H1 (cell line): Measurements from ENCODE around the gene ST3GAL3. TPM values are rescaled to one million over a fixed set of nuclear protein-coding genes. Genes with fewer than 3 reads are reported as not detected.

Experiments used
- CTCF ChIA-PET: fragments of 300-600 bp; sonication (Branson Sonifier 250); formaldehyde crosslinking; loops from one replicate; lab custom pipeline; 2021; ENCODE audit not compliant: partially characterized antibody; lab: Charles Lee
- POLR2A ChIA-PET: fragments of 300-600 bp; sonication (Branson Sonifier 250); formaldehyde crosslinking; loops from one replicate; lab custom pipeline; 2021; ENCODE audit warnings: inconsistent platforms; ENCODE audit not compliant: partially characterized antibody; lab: Charles Lee
- DNase-seq, 2 experiments: peaks; one replicate each; pipeline versions ENCODE4 v3.0.0 to v3.0.0-alpha.2; 2010 to 2022; ENCODE audit warnings: low spot score in 2 of 2, low read depth in 1 of 2, mixed read lengths in 1 of 2
- FAIRE-seq: peaks from 2 replicates; lab custom pipeline; 2011; peaks lifted over from hg19 to GRCh38; lab: Jason Lieb, UNC
- H2AFZ ChIP-seq: 2 replicates; pipeline ENCODE4 v1.8.1; 2012; ENCODE audit warnings: low read length, inconsistent platforms
- H2AK5ac ChIP-seq: 2 replicates; pipeline ENCODE4 v1.6.1; 2013; ENCODE audit warnings: low read depth, low read length
- H2BK120ac ChIP-seq: replicated peaks from 2 replicates; pipeline ENCODE3; 2013; ENCODE audit warnings: low read depth, low read length, inconsistent platforms
- H2BK12ac ChIP-seq: 2 replicates; pipeline ENCODE4 v1.6.1; 2013; ENCODE audit warnings: low read depth, low read length
- H2BK15ac ChIP-seq: 2 replicates; pipeline ENCODE4 v1.6.1; 2013; ENCODE audit warnings: low read length
- H2BK20ac ChIP-seq: 2 replicates; pipeline ENCODE4 v1.6.1; 2013; ENCODE audit warnings: low read length
- H2BK5ac ChIP-seq: 2 replicates; pipeline ENCODE4 v1.6.1; 2013; ENCODE audit warnings: low read depth, low read length
- H3K14ac ChIP-seq: 2 replicates; pipeline ENCODE4 v1.6.1; 2013; ENCODE audit warnings: inconsistent platforms; ENCODE audit not compliant: insufficient read length
- H3K18ac ChIP-seq: 2 replicates; pipeline ENCODE4 v1.6.1; 2013; ENCODE audit warnings: low read length; ENCODE audit errors: extremely low read depth
- H3K23ac ChIP-seq: 2 replicates; pipeline ENCODE4 v1.6.1; 2013; ENCODE audit warnings: inconsistent platforms; ENCODE audit not compliant: insufficient read length
- H3K23me2 ChIP-seq: 2 replicates; pipeline ENCODE4 v1.6.1; 2013; ENCODE audit warnings: low read depth, low read length
- H3K27ac ChIP-seq: 2 replicates; pipeline ENCODE4 v1.6.1; 2011; ENCODE audit warnings: low read depth, low read length, inconsistent platforms
- H3K27me3 ChIP-seq, 4 experiments: replicated peaks in 1 of 4; 1 replicate in 1 of 4; 2 replicates in 3 of 4; pipeline versions ENCODE4 v1.6.1 to v1.8.1; 2011 to 2013; ENCODE audit warnings: low read length in 3 of 4, mild to moderate bottlenecking in 3 of 4, inconsistent platforms in 2 of 4, mixed read lengths in 2 of 4, moderate library complexity in 1 of 4; ENCODE audit not compliant: control insufficient read depth in 3 of 4, insufficient read depth in 3 of 4; ENCODE audit errors: extremely low read depth in 1 of 4
- H3K36me3 ChIP-seq, 4 experiments: 2 replicates each; pipeline versions ENCODE4 v1.6.1 to v1.8.1; 2011 to 2013; ENCODE audit warnings: mild to moderate bottlenecking in 4 of 4, low read length in 3 of 4, moderate library complexity in 2 of 4, control low read depth in 1 of 4, inconsistent platforms in 1 of 4; ENCODE audit not compliant: insufficient read depth in 4 of 4, control insufficient read depth in 2 of 4
- H3K4ac ChIP-seq: replicated peaks from 2 replicates; pipeline ENCODE3; 2013; ENCODE audit warnings: low read length, low read depth, mixed read lengths, inconsistent platforms; ENCODE audit not compliant: insufficient read length
- H3K4me1 ChIP-seq, 4 experiments: replicated peaks in 1 of 4; 1 replicate in 1 of 4; 2 replicates in 3 of 4; pipeline versions ENCODE4 v1.6.1 to v1.8.1; 2011 to 2013; ENCODE audit warnings: low read length in 3 of 4, inconsistent platforms in 2 of 4, mixed read lengths in 1 of 4; ENCODE audit not compliant: insufficient read depth in 4 of 4, control insufficient read depth in 3 of 4
- H3K4me2 ChIP-seq, 2 experiments: 2 replicates each; pipeline versions ENCODE4 v1.6.1 to v1.8.1; 2011 to 2013; ENCODE audit warnings: low read depth in 2 of 2, low read length in 2 of 2, control low read depth in 1 of 2, inconsistent platforms in 1 of 2, mild to moderate bottlenecking in 1 of 2; ENCODE audit not compliant: insufficient read depth in 1 of 2
- H3K4me3 ChIP-seq, 4 experiments: fragments of 200-600, 300-600 bp in 1 of 4; sonication (generic), shearing (Covaris generic), sonication (Bioruptor Twin) in 1 of 4; 2 replicates each; pipeline versions ENCODE4 v1.5.1 to v1.8.1; 2011 to 2016; ENCODE audit warnings: low read length in 4 of 4, low read depth in 3 of 4, control low read depth in 2 of 4, inconsistent platforms in 2 of 4, mild to moderate bottlenecking in 2 of 4, mixed read lengths in 1 of 4, moderate library complexity in 1 of 4; ENCODE audit not compliant: insufficient read depth in 2 of 4; ENCODE audit errors: extremely low read depth in 1 of 4
- H3K56ac ChIP-seq: replicated peaks from 2 replicates; pipeline ENCODE3; 2013; ENCODE audit warnings: low read depth, mild to moderate bottlenecking, mixed read lengths, low read length, inconsistent platforms; ENCODE audit not compliant: insufficient read length
- H3K79me1 ChIP-seq: 2 replicates; pipeline ENCODE4 v1.6.1; 2013; ENCODE audit warnings: low read depth, low read length, control low read depth
- H3K79me2 ChIP-seq, 2 experiments: 2 replicates each; pipeline versions ENCODE4 v1.6.1 to v1.8.1; 2012 to 2013; ENCODE audit warnings: low read length in 2 of 2, mild to moderate bottlenecking in 2 of 2, inconsistent platforms in 1 of 2; ENCODE audit not compliant: insufficient read depth in 2 of 2, control insufficient read depth in 1 of 2
- H3K9ac ChIP-seq, 4 experiments: replicated peaks in 1 of 4; 1 replicate in 1 of 4; 2 replicates in 3 of 4; pipeline versions ENCODE4 v1.6.1 to v1.8.1; 2011 to 2013; ENCODE audit warnings: low read depth in 3 of 4, low read length in 3 of 4, control low read depth in 2 of 4, mild to moderate bottlenecking in 2 of 4, moderate library complexity in 2 of 4, inconsistent platforms in 1 of 4; ENCODE audit errors: extremely low read depth in 1 of 4
- H3K9me3 ChIP-seq, 2 experiments: 2 replicates each; pipeline versions ENCODE4 v1.6.1 to v1.8.1; 2012 to 2013; ENCODE audit warnings: mild to moderate bottlenecking in 2 of 2, moderate library complexity in 2 of 2, control low read depth in 1 of 2, inconsistent platforms in 1 of 2, low read depth in 1 of 2, low read length in 1 of 2, mixed read lengths in 1 of 2; ENCODE audit not compliant: insufficient read depth in 2 of 2
- H4K20me1 ChIP-seq, 2 experiments: replicated peaks in 1 of 2; 2 replicates each; pipeline versions ENCODE3 to v1.8.1; 2011 to 2013; ENCODE audit warnings: inconsistent platforms in 2 of 2, low read length in 2 of 2, mild to moderate bottlenecking in 1 of 2; ENCODE audit not compliant: insufficient read depth in 2 of 2, control insufficient read depth in 1 of 2
- H4K5ac ChIP-seq: 2 replicates; pipeline ENCODE4 v1.6.1; 2013; ENCODE audit warnings: low read length, low read depth, mixed read lengths, inconsistent platforms; ENCODE audit not compliant: insufficient read length
- H4K8ac ChIP-seq: 2 replicates; pipeline ENCODE4 v1.8.0; 2013; ENCODE audit warnings: mild to moderate bottlenecking, moderate library complexity, low read length, inconsistent platforms; ENCODE audit not compliant: insufficient read depth; ENCODE audit errors: extremely low read depth
- H4K91ac ChIP-seq: replicated peaks from 2 replicates; pipeline ENCODE3; 2013; ENCODE audit warnings: low read length, mixed read lengths, inconsistent platforms; ENCODE audit not compliant: insufficient read length
- CBX8 ChIP-seq: fragments of 300-800, 300-1000 bp; sonication (generic); IDR thresholded peaks from 2 replicates; pipeline ENCODE4 v1.7.1; 2016; ENCODE audit warnings: low read depth, low read length, borderline replicate concordance
- CTCF ChIP-seq, 3 experiments: IDR thresholded peaks; 1 replicate in 2 of 3; 2 replicates in 1 of 3; pipeline versions ENCODE4 v1.5.1 to v1.6.1; 2011; ENCODE audit warnings: low read length in 3 of 3, mild to moderate bottlenecking in 3 of 3, inconsistent platforms in 2 of 3, low read depth in 1 of 3, moderate library complexity in 1 of 3; ENCODE audit not compliant: insufficient read depth in 1 of 3; ENCODE audit errors: control extremely low read depth in 1 of 3
- EP300 ChIP-seq, 2 experiments: IDR thresholded peaks; 1 replicate in 1 of 2; 2 replicates in 1 of 2; pipeline ENCODE4 v1.6.1; 2011 to 2012; ENCODE audit warnings: low read depth in 2 of 2, low read length in 2 of 2, mild to moderate bottlenecking in 2 of 2, borderline replicate concordance in 1 of 2, inconsistent platforms in 1 of 2, moderate library complexity in 1 of 2
- GABPA ChIP-seq: IDR thresholded peaks from 2 replicates; pipeline ENCODE4 v1.6.1; 2011; ENCODE audit warnings: mild to moderate bottlenecking, low read length, moderate library complexity, borderline replicate concordance; ENCODE audit not compliant: insufficient read depth
- HDAC6 ChIP-seq: IDR thresholded peaks from one replicate; pipeline ENCODE4 v1.7.1; 2012; ENCODE audit warnings: low read depth, mild to moderate bottlenecking, inconsistent platforms, low read length, moderate library complexity
- RXRA ChIP-seq: IDR thresholded peaks from 2 replicates; pipeline ENCODE4 v1.6.1; 2011; ENCODE audit warnings: low read depth, mild to moderate bottlenecking, low read length, moderate library complexity; ENCODE audit not compliant: insufficient read depth
- SAP30 ChIP-seq: fragments of 300-600 bp; sonication (generic); IDR thresholded peaks from 2 replicates; pipeline ENCODE4 v1.7.1; 2012; ENCODE audit warnings: low read length, moderate library complexity, mild to moderate bottlenecking, inconsistent platforms; ENCODE audit not compliant: insufficient read depth, insufficient replicate concordance
- SIN3A ChIP-seq, 2 experiments: IDR thresholded peaks in 1 of 2; conservative IDR thresholded peaks in 1 of 2; 2 replicates each; pipeline ENCODE4 v1.6.1; 2011 to 2012; ENCODE audit warnings: low read length in 2 of 2, improper control_type of control experiment in 1 of 2, low read depth in 1 of 2, mild to moderate bottlenecking in 1 of 2
- WGBS, 2 experiments: shearing (Covaris generic) in 1 of 2; methylation state at CpG; one replicate each; pipeline versions ENCODE4 v1.1.6 to v1.1.7; 2013 to 2015; ENCODE audit warnings: low lambda C conversion rate in 2 of 2, mixed read lengths in 2 of 2, inconsistent platforms in 1 of 2, low coverage in 1 of 2, missing lambda C conversion rate in 1 of 2; ENCODE audit not compliant: insufficient replicate concordance in 2 of 2, insufficient coverage in 1 of 2, insufficient read length in 1 of 2; ENCODE audit errors: extremely low coverage in 1 of 2, missing lambda C conversion rate in 1 of 2; 5-methylcytosine and 5-hydroxymethylcytosine counted together
- polyA plus RNA-seq, 7 experiments: library from polyadenylated mRNA; depleted of rRNA in 3 of 7; stranded (reverse) in 5 of 7; unstranded in 2 of 7; fragments of >200 nt in 5 of 7; fragments of 200-250 nt in 2 of 7; gene quantifications; 1 replicate in 5 of 7; 2 replicates in 1 of 7; 4 replicates in 1 of 7; pipeline versions ENCODE4 v1.2.1 to v1.2.3, GENCODE V29; 2011 to 2013; ENCODE audit warnings: missing spikeins in 2 of 7, mixed read lengths in 2 of 7
- total RNA-seq: library from RNA; stranded (reverse); fragmentation: NEBNext Ultra II Directional; extraction: Animal tissue kit (Norgen Biotek cat#: 25700); gene quantifications from 2 replicates; pipeline ENCODE4 v1.2.1, GENCODE V29; 2021

The ST3GAL3 gene
- total and polyA plus RNA-seq, 2 of the 8 experiments (the other 6 are each of a cell fraction or from before 2014, with no cell fraction given): 6.8 to 7.0 TPM

GRCh38 chr1:43760745-43761317 is 53.5 kb downstream of the ST3GAL3 start:
- POLR2A ChIA-PET: interaction anchor here (0.7 to 2.4 kb wide), 4 partner anchors 81 to 240 kb away, joined by 3 to 8 read pairs (median 4); no protein-coding TSS in a partner anchor
- Histone ChIP-seq H2AK5ac (no peak overlapping the region), H3K9me3 (no peaks in the 10 kb centered on the region), H3K23me2 (no peaks in the 10 kb centered on the region), H3K36me3 (no peaks in the 10 kb centered on the region), H4K5ac (no peak overlapping the region), H3K79me2 (no peaks in the 10 kb centered on the region), H3K14ac (no peak overlapping the region), H2BK120ac (no peak overlapping the region), H3K79me1 (no peaks in the 10 kb centered on the region), H2BK20ac (no peak overlapping the region), H3K27me3 (no peaks in the 10 kb centered on the region), H4K8ac (no peak overlapping the region), H4K20me1 (no peaks in the 10 kb centered on the region), H3K4ac (no peak overlapping the region), H3K4me3 (no peak overlapping the region), H4K91ac (no peak overlapping the region), H2BK15ac (no peak overlapping the region), H3K4me2 (no peak overlapping the region), H3K18ac (no peak overlapping the region), H3K27ac (no peak overlapping the region), H3K56ac (no peak overlapping the region), H2BK5ac (no peak overlapping the region), H3K9ac (no peak overlapping the region), H3K4me1 (peaks cover 2 to 12% (median 10%) of the 10 kb centered on the region in 4 experiments; a peak in 5 of 7 replicates), H2AFZ (no peak overlapping the region), H3K23ac (no peak overlapping the region), H2BK12ac (no peak overlapping the region)
- DNase-seq: no peak
- no peak for FAIRE-seq
- CTCF ChIA-PET: interaction anchor here (0.6 to 4.2 kb wide), 9 partner anchors 85 to 860 kb away, joined by 3 to 36 read pairs (median 4); partner anchors contain the start of gene ARTN
- 89% methylated on average over 3 of the region's 3 CpGs; no CpG with 5 or more reads in 1 of the 2 experiments for WGBS, 2 experiments
- TF ChIP-seq EP300 (IDR thresholded peaks at IDR 0.05; ENCODE audit: borderline replicate concordance in 1 of 2, low read depth in 2 of 2, low read length in 2 of 2): no peak
- TF ChIP-seq RXRA: no peak
- no peak for TF ChIP-seq SAP30
- no peak for TF ChIP-seq GABPA
- TF ChIP-seq HDAC6: no peak
- no peak for TF ChIP-seq SIN3A (conservative IDR thresholded peaks at IDR 0.05 in 1 of 2, IDR thresholded peaks at IDR 0.05 in 1 of 2; ENCODE audit: low read depth in 1 of 2, low read length in 2 of 2)
- no peak for TF ChIP-seq CTCF (IDR thresholded peaks at IDR 0.05; ENCODE audit: control extremely low read depth in 1 of 3, insufficient read depth in 1 of 3, low read depth in 1 of 3, low read length in 3 of 3)
- no peak for TF ChIP-seq CBX8
